Measurements from ENCODE around the gene NFIA.

- TF ChIP-seq, protein P1, sequence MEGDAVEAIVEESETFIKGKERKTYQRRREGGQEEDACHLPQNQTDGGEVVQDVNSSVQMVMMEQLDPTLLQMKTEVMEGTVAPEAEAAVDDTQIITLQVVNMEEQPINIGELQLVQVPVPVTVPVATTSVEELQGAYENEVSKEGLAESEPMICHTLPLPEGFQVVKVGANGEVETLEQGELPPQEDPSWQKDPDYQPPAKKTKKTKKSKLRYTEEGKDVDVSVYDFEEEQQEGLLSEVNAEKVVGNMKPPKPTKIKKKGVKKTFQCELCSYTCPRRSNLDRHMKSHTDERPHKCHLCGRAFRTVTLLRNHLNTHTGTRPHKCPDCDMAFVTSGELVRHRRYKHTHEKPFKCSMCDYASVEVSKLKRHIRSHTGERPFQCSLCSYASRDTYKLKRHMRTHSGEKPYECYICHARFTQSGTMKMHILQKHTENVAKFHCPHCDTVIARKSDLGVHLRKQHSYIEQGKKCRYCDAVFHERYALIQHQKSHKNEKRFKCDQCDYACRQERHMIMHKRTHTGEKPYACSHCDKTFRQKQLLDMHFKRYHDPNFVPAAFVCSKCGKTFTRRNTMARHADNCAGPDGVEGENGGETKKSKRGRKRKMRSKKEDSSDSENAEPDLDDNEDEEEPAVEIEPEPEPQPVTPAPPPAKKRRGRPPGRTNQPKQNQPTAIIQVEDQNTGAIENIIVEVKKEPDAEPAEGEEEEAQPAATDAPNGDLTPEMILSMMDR (conservative IDR thresholded peaks at IDR 0.05; ENCODE audit: low read depth, low read length) = no peak; the same call in 1 of the 2 replicates
- TF ChIP-seq EZH2 (IDR thresholded peaks at IDR 0.05; ENCODE audit: borderline replicate concordance, low read depth, low read length, poor library complexity, severe bottlenecking) = no peak
These were observed 36.7 kb downstream of the NFIA start for GRCh38 chr1:61119085-61119484.
